Spleen (tissue), 7 donors: ENCODE results near the gene PLXNA2.

Experiments used
- CTCF ChIP-seq, 11 experiments: fragments of 200-600 bp in 7 of 11; fragments of 450-650 bp in 4 of 11; sonication (generic) in 4 of 11; IDR thresholded peaks in 8 of 11; conservative IDR thresholded peaks in 3 of 11; 1 replicate in 7 of 11; 2 replicates in 4 of 11; pipeline versions ENCODE4 v1.4.0 to v1.8.0; 2016 to 2021; ENCODE audit warnings: antibody characterized with exemption in 11 of 11, inconsistent platforms in 4 of 11, mild to moderate bottlenecking in 1 of 11
- POLR2A ChIP-seq, 3 donors: fragments of 450-650 bp; IDR thresholded peaks; one replicate each; pipeline ENCODE4 v1.5.1; 2017; ENCODE audit warnings: antibody characterized with exemption in 3 of 3, mild to moderate bottlenecking in 1 of 3
- donor health status: DM: no; HTN: no; CAD: no; lungs with moderate emphysema.
- donor health status: DM: no; HTN: no; CAD: no.
- donor health status: DM: no; HTN: no; CAD: no.

GRCh38 chr1:208202333-208202995 is 41.7 kb downstream of the PLXNA2 start:
- TF ChIP-seq CTCF (IDR thresholded peaks at IDR 0.05 in 8 of 11, conservative IDR thresholded peaks at IDR 0.05 in 3 of 11), result no peak
- no peak for TF ChIP-seq POLR2A (IDR thresholded peaks at IDR 0.05)
